ENCODE data around the gene KHDC4. TPM values are rescaled to one million over a fixed set of nuclear protein-coding genes. Genes with fewer than 3 reads are reported as not detected.

KHDC4 gene
- total RNA-seq (10 to 100 TPM; 33.5 to 67.6 (median 38.9) TPM), polyA plus RNA-seq (10 to 100 TPM in 2 of 3 donors, 1 to 10 TPM in 1; 6.6 to 25.2 (median 10.2) TPM)

GRCh38 chr1:155934097-155934935, at the start of gene KHDC4:
KHDC4 (minus strand) TSS chr1:155934413; CDS start chr1:155934373, 40 bp downstream.
- Histone ChIP-seq H3K4me1 (peaks cover 0 to 52% (median 47%) of the 10 kb centered on the region in 4 donors), H3K4me3 (peak within 1 kb of the TSS; percentile 73 to 87 (median 80)), H3K36me3 (peaks cover 6 to 43% (median 17%) of the 10 kb centered on the region in 4 donors), H3K27me3 (no peaks in the 10 kb centered on the region), H3K27ac (peak within 1 kb of the TSS; percentile 87 to 94 (median 89)), H3K9me3 (no peaks in the 10 kb centered on the region)
- TF ChIP-seq POLR2A (IDR thresholded peaks at IDR 0.05): peak; percentile 98 to 99
- peak in 1 of 4 experiments; percentile 11 for TF ChIP-seq CTCF (IDR thresholded peaks at IDR 0.05)
- TF ChIP-seq POLR2AphosphoS5 (IDR thresholded peaks at IDR 0.05): peak; percentile 99 to 100 (median 100)
- no peak for TF ChIP-seq EP300 (IDR thresholded peaks at IDR 0.05)
- 1% methylated on average over 50 of the region's 50 CpGs for WGBS, 2 donors
- DNase-seq: peak; percentile 99
- intact Hi-C loops (cut with DNase I): loop anchor here (2.0 kb wide), 2 partner anchors 24 to 78 kb away; partner anchors contain the start of genes GON4L and RIT1

- Histone ChIP-seq H3K4me3 (peak overlapping the region in 2 of 4 donors; percentile 12 to 18), H3K36me3 (no peaks in the 10 kb centered on the region), H3K4me1 (peaks cover 0 to 48% (median 35%) of the 10 kb centered on the region in 4 donors), H3K9me3 (no peaks in the 10 kb centered on the region), H3K27ac (peak overlapping the region; percentile 62 to 98 (median 92)), H3K27me3 (no peaks in the 10 kb centered on the region)
- intact Hi-C loops (cut with DNase I): loop anchor here (2.0 kb wide), 1 partner anchor 123 kb away; no protein-coding TSS in a partner anchor
- WGBS, 2 donors: 58 to 59% methylated on average over 4 of the region's 4 CpGs
- peak; percentile 88 for DNase-seq
- TF ChIP-seq POLR2A (IDR thresholded peaks at IDR 0.05) (no peak), POLR2AphosphoS5 (IDR thresholded peaks at IDR 0.05) (peak in 2 of 4 donors; percentile 16 to 30), CTCF (IDR thresholded peaks at IDR 0.05) (no peak), EP300 (IDR thresholded peaks at IDR 0.05) (no peak)
These were observed 49.2 kb upstream of the KHDC4 start for GRCh38 chr1:155983191-155984024.

GRCh38 chr1:155982106-155982505, 47.9 kb upstream of the KHDC4 start:
- no peak for DNase-seq
- WGBS, 2 donors: 81 to 84% methylated on average over 7 of the region's 7 CpGs
- Histone ChIP-seq H3K9me3 (no peaks in the 10 kb centered on the region), H3K36me3 (no peaks in the 10 kb centered on the region), H3K27me3 (no peaks in the 10 kb centered on the region), H3K4me3 (no peak overlapping the region), H3K27ac (peak overlapping the region; percentile 89 to 98 (median 92)), H3K4me1 (peaks cover 0 to 54% (median 40%) of the 10 kb centered on the region in 4 donors)
- intact Hi-C loops (cut with DNase I): loop anchor here (2.0 kb wide), 1 partner anchor 121 kb away; no protein-coding TSS in a partner anchor
- no peak for TF ChIP-seq CTCF (IDR thresholded peaks at IDR 0.05)
- TF ChIP-seq EP300 (IDR thresholded peaks at IDR 0.05): no peak
- no peak for TF ChIP-seq POLR2AphosphoS5 (IDR thresholded peaks at IDR 0.05)
- no peak for TF ChIP-seq POLR2A (IDR thresholded peaks at IDR 0.05)

GRCh38 chr1:155981266-155982088, 47.3 kb upstream of the KHDC4 start:
- TF ChIP-seq CTCF (IDR thresholded peaks at IDR 0.05) (no peak), POLR2AphosphoS5 (IDR thresholded peaks at IDR 0.05) (no peak), EP300 (IDR thresholded peaks at IDR 0.05) (no peak), POLR2A (IDR thresholded peaks at IDR 0.05) (no peak)
- Histone ChIP-seq H3K4me3 (no peak overlapping the region), H3K27ac (peak overlapping the region; percentile 89 to 98 (median 92)), H3K36me3 (no peaks in the 10 kb centered on the region), H3K4me1 (peaks cover 0 to 60% (median 46%) of the 10 kb centered on the region in 4 donors), H3K9me3 (no peaks in the 10 kb centered on the region), H3K27me3 (no peaks in the 10 kb centered on the region)
- intact Hi-C loops (cut with DNase I): loop anchor here (2.0 kb wide), 1 partner anchor 121 kb away; no protein-coding TSS in a partner anchor
- DNase-seq: peak; percentile 77
- WGBS, 2 donors: 49 to 65% methylated on average over 6 of the region's 6 CpGs
